ENCODE measurements around the gene TRIM9. TPM values are rescaled to one million over a fixed set of nuclear protein-coding genes. Genes with fewer than 3 reads are reported as not detected.

Gene TRIM9
- total RNA-seq, 8 experiments from 2014 or later = 8.8 to 46.7 (median 18.8) TPM

DNA sequence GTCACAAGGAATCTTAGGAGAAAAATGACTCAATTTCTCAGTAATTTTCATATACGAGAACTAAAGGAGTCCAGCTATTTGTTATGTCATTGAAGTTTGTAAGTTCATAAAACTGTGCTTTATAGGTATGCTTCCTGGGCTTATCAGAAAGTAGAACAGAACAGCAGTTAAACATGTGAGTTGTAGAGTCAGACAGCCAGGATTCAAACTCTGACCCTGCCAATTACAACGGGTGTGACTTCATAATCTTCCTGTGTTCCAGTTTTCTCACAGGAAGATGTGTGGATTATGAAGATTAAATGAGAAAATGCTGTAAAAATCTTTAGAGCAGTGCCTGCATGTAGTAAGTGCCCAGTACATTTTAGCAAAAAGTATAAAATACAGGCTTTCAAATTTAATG, 8.9 kb downstream of the TRIM9 start:
- peaks cover 4 to 15% of the 10 kb centered on the region in 2 donors for H3K4me1 ChIP-seq (replicated peaks in 1 of 2)
- H3K27ac ChIP-seq = no peak overlapping the region
- WGBS, 10 experiments = 0 to 100% (median 72%) methylated on average over 1 to 2 of the region's 2 CpGs
- ATAC-seq (replicated peaks in 6 of 8) = no peak
- in situ Hi-C loops (cut with MboI; ENCODE audit: low pct_unique_long_range_greater_than_20kb in 2 of 9, low sequenced_read_pairs in 9 of 9, unreplicated experiment in 9 of 9) = loop anchor here in 1 of 9 experiments (25.0 kb wide), 1 partner anchor 124 kb away; no protein-coding TSS in a partner anchor
- H3K4me3 ChIP-seq = no peak overlapping the region

GRCh38 chr14:51084962-51085361, 9.9 kb downstream of the TRIM9 start:
- in situ Hi-C loops (cut with MboI; ENCODE audit: low pct_unique_long_range_greater_than_20kb in 2 of 9, low sequenced_read_pairs in 9 of 9, unreplicated experiment in 9 of 9) = loop anchor here in 1 of 9 experiments (25.0 kb wide), 1 partner anchor 123 kb away; no protein-coding TSS in a partner anchor
- WGBS, 10 experiments = 52 to 100% (median 100%) methylated on average over 1 to 3 of the region's 3 CpGs; no CpG with 5 or more reads in 2 of the 10 experiments
- H3K4me3 ChIP-seq = no peak overlapping the region
- no peak overlapping the region for H3K27ac ChIP-seq
- H3K4me1 ChIP-seq (replicated peaks in 1 of 2) = peaks cover 4 to 15% of the 10 kb centered on the region in 2 donors
- ATAC-seq (replicated peaks in 6 of 8) = peak in 5 of 8 experiments; percentile 42 to 83 (median 58)

DNA sequence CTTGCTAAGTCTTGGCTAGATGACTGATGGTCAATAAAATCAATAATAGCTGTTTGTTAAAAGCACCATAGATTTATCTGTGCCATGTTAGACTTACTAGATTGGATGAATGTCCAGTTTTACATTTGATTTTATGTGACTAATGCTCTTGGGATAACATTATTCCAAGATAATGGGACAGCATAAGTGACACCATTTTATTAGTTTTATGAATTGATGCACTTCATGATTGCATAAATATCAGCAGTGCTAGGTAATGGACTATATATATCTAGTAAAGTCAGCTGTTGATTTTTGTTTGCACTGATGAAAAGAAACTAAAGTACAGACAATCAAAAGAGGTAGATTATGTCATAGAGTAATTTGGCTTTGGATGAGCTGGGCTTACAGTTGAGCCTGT, 10.4 kb downstream of the TRIM9 start:
- Histone ChIP-seq H3K27ac (no peak overlapping the region), H3K4me1 (replicated peaks in 1 of 2) (peaks cover 7 to 15% of the 10 kb centered on the region in 2 donors), H3K4me3 (no peak overlapping the region)
- in situ Hi-C loops (cut with MboI; ENCODE audit: low pct_unique_long_range_greater_than_20kb in 2 of 9, low sequenced_read_pairs in 9 of 9, unreplicated experiment in 9 of 9) = loop anchor here in 1 of 9 experiments (25.0 kb wide), 1 partner anchor 122 kb away; no protein-coding TSS in a partner anchor
- peak in 5 of 8 experiments; percentile 43 to 80 (median 76) for ATAC-seq (replicated peaks in 6 of 8)

GRCh38 chr14:51082349-51082748, 12.6 kb downstream of the TRIM9 start:
- in situ Hi-C loops (cut with MboI; ENCODE audit: low pct_unique_long_range_greater_than_20kb in 2 of 9, low sequenced_read_pairs in 9 of 9, unreplicated experiment in 9 of 9) = loop anchor here in 1 of 9 experiments (25.0 kb wide), 1 partner anchor 120 kb away; no protein-coding TSS in a partner anchor
- Histone ChIP-seq H3K27ac (no peak overlapping the region), H3K4me1 (replicated peaks in 1 of 2) (peaks cover 12 to 15% of the 10 kb centered on the region in 2 donors), H3K4me3 (no peak overlapping the region)
- WGBS, 10 experiments = 0 to 100% (median 100%) methylated on average over 1 of the region's 1 CpG; no CpG with 5 or more reads in 2 of the 10 experiments
- ATAC-seq (replicated peaks in 6 of 8) = no peak

DNA sequence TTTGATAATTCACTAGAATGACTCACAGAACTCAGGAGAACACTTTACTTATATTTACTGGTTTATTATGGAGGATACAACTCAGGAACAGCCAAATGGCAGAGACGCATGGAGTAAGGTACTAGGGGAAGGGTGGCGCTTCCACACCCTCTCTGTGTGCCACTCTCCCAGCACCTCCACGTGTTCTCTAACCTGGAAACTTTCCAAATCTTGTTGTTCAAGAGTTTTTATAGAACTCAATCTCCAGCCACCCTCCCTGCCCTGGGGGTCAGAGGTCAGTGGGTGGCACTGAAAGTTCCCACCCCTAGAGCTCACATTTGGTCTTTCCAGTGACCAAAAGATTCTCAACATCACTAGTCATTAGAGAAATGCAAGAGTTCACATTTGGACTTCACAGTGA, 13.2 kb downstream of the TRIM9 start:
- no peak for ATAC-seq (replicated peaks in 6 of 8)
- in situ Hi-C loops (cut with MboI; ENCODE audit: low pct_unique_long_range_greater_than_20kb in 2 of 9, low sequenced_read_pairs in 9 of 9, unreplicated experiment in 9 of 9) = loop anchor here in 1 of 9 experiments (25.0 kb wide), 1 partner anchor 119 kb away; no protein-coding TSS in a partner anchor
- H3K27ac ChIP-seq = no peak overlapping the region
- no peak overlapping the region for H3K4me3 ChIP-seq
- peaks cover 12 to 15% of the 10 kb centered on the region in 2 donors for H3K4me1 ChIP-seq (replicated peaks in 1 of 2)
- 60 to 100% (median 81%) methylated on average over 1 to 3 of the region's 3 CpGs; no CpG with 5 or more reads in 7 of the 10 experiments for WGBS, 10 experiments

- H3K27ac ChIP-seq = no peak overlapping the region
- in situ Hi-C loops (cut with MboI; ENCODE audit: low pct_unique_long_range_greater_than_20kb in 2 of 9, low sequenced_read_pairs in 9 of 9, unreplicated experiment in 9 of 9) = loop anchor here in 1 of 9 experiments (25.0 kb wide), 1 partner anchor 119 kb away; no protein-coding TSS in a partner anchor
- ATAC-seq (replicated peaks in 6 of 8) = no peak
- peaks cover 12 to 15% of the 10 kb centered on the region in 2 donors for H3K4me1 ChIP-seq (replicated peaks in 1 of 2)
- H3K4me3 ChIP-seq = no peak overlapping the region
- WGBS, 10 experiments = 66 to 100% (median 89%) methylated on average over 1 to 4 of the region's 4 CpGs; no CpG with 5 or more reads in 2 of the 10 experiments
Observed at GRCh38 chr14:51081209-51081608, 13.7 kb downstream of the TRIM9 start.

DNA sequence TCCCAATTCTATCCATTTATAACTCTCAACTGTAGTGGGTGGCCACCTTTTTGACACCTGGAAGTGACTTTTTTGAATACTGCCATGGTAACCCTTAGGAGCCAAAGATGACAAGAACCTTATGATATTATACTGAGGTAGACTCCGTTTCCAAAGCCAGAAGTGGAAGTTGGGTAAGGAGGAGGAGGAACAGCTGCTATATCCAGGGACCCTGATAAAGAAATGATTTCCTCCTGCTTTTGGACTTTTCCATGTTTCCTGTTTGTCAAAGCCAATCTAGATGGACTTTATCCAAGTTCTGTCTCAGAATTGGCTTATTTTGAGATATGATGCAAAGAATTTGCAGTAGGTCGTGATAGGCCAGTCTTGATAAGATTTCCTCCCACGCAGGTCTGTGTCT, 14.3 kb downstream of the TRIM9 start:
- Histone ChIP-seq H3K4me1 (replicated peaks in 1 of 2) (peaks cover 12 to 15% of the 10 kb centered on the region in 2 donors), H3K4me3 (no peak overlapping the region), H3K27ac (no peak overlapping the region)
- in situ Hi-C loops (cut with MboI; ENCODE audit: low pct_unique_long_range_greater_than_20kb in 2 of 9, low sequenced_read_pairs in 9 of 9, unreplicated experiment in 9 of 9) = loop anchor here in 1 of 9 experiments (25.0 kb wide), 1 partner anchor 118 kb away; no protein-coding TSS in a partner anchor
- no peak for ATAC-seq (replicated peaks in 6 of 8)
- 17 to 96% (median 80%) methylated on average over 1 to 3 of the region's 3 CpGs; no CpG with 5 or more reads in 2 of the 10 experiments for WGBS, 10 experiments

DNA sequence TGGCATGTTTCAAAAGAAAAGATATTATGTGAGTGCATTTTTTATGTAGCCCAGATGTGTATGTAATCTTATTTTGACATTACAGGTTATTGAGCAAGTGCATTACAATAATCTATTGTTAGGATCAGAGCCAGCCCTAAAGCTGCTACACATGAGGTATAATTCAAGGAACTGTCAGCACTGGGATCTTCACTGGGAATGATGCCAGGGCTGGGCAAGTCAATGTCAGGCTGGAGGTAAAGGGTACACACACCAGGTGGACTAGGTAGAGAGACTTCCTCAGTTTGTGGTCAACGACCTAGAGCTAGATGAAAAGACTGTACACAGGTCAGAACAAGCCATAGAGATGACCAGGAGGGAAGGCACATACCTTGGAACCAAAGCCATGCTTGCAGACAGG, 15.4 kb downstream of the TRIM9 start:
- 0 to 60% (median 33%) methylated on average over 1 of the region's 1 CpG; no CpG with 5 or more reads in 3 of the 10 experiments for WGBS, 10 experiments
- Histone ChIP-seq H3K27ac (no peak overlapping the region), H3K4me1 (replicated peaks in 1 of 2) (peaks cover 5 to 7% of the 10 kb centered on the region in 2 donors), H3K4me3 (no peak overlapping the region)
- peak in 5 of 8 experiments; percentile 24 to 47 (median 30) for ATAC-seq (replicated peaks in 6 of 8)
- in situ Hi-C loops (cut with MboI; ENCODE audit: low pct_unique_long_range_greater_than_20kb in 2 of 9, low sequenced_read_pairs in 9 of 9, unreplicated experiment in 9 of 9) = loop anchor here in 1 of 9 experiments (25.0 kb wide), 1 partner anchor 117 kb away; no protein-coding TSS in a partner anchor

GRCh38 chr14:51079085-51079484, 15.8 kb downstream of the TRIM9 start:
- H3K4me1 ChIP-seq (replicated peaks in 1 of 2) = peaks cover 1 to 7% of the 10 kb centered on the region in 2 donors
- H3K27ac ChIP-seq = no peak overlapping the region
- WGBS, 10 experiments = 0 to 100% (median 86%) methylated on average over 1 of the region's 1 CpG; no CpG with 5 or more reads in 1 of the 10 experiments
- in situ Hi-C loops (cut with MboI; ENCODE audit: low pct_unique_long_range_greater_than_20kb in 2 of 9, low sequenced_read_pairs in 9 of 9, unreplicated experiment in 9 of 9) = loop anchor here in 1 of 9 experiments (25.0 kb wide), 1 partner anchor 117 kb away; no protein-coding TSS in a partner anchor
- ATAC-seq (replicated peaks in 6 of 8) = peak in 3 of 8 experiments; percentile 28 to 48 (median 38)
- H3K4me3 ChIP-seq = no peak overlapping the region

GRCh38 chr14:51074701-51075385, 20.1 kb downstream of the TRIM9 start:
- H3K4me3 ChIP-seq = no peak overlapping the region
- in situ Hi-C loops (cut with MboI; ENCODE audit: low pct_unique_long_range_greater_than_20kb in 2 of 9, low sequenced_read_pairs in 9 of 9, unreplicated experiment in 9 of 9) = loop anchor here in 1 of 9 experiments (25.0 kb wide), 1 partner anchor 113 kb away; no protein-coding TSS in a partner anchor
- no peak overlapping the region for H3K27ac ChIP-seq
- H3K4me1 ChIP-seq (replicated peaks in 1 of 2) = peaks cover 0 to 7% of the 10 kb centered on the region in 2 donors
- ATAC-seq (replicated peaks in 6 of 8) = no peak
- WGBS, 10 experiments = 69 to 100% (median 93%) methylated on average over 2 to 8 of the region's 8 CpGs; no CpG with 5 or more reads in 1 of the 10 experiments

DNA sequence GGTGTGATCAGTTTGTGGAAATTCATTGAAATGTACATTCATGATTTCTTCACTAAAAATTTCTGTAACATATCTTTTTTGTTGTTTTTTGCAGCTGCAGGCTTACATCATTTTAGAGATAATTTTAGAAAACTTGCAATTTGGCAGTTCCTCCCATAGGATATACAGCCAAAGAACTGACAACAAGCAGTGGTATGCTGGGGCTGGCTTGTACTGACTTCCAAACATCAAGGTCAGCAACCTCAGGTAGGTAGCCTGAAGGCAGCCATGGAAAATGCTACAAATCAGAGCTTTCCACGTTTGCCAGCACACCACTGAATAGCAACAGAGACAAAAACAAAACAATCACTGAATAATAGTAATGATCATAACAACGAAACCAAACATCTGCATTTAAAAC, 21.2 kb downstream of the TRIM9 start:
- Histone ChIP-seq H3K27ac (no peak overlapping the region), H3K4me1 (replicated peaks in 1 of 2) (no peaks in the 10 kb centered on the region), H3K4me3 (no peak overlapping the region)
- in situ Hi-C loops (cut with MboI; ENCODE audit: low pct_unique_long_range_greater_than_20kb in 2 of 9, low sequenced_read_pairs in 9 of 9, unreplicated experiment in 9 of 9) = no loop called here
- no peak for ATAC-seq (replicated peaks in 6 of 8)
- WGBS, 10 experiments = 0 to 100% (median 59%) methylated on average over 1 to 2 of the region's 2 CpGs; no CpG with 5 or more reads in 2 of the 10 experiments

GRCh38 chr14:51072976-51073375, 21.9 kb downstream of the TRIM9 start:
- no peaks in the 10 kb centered on the region for H3K4me1 ChIP-seq (replicated peaks in 1 of 2)
- H3K4me3 ChIP-seq = no peak overlapping the region
- no peak for ATAC-seq (replicated peaks in 6 of 8)
- no peak overlapping the region for H3K27ac ChIP-seq
- in situ Hi-C loops (cut with MboI; ENCODE audit: low pct_unique_long_range_greater_than_20kb in 2 of 9, low sequenced_read_pairs in 9 of 9, unreplicated experiment in 9 of 9) = no loop called here

DNA sequence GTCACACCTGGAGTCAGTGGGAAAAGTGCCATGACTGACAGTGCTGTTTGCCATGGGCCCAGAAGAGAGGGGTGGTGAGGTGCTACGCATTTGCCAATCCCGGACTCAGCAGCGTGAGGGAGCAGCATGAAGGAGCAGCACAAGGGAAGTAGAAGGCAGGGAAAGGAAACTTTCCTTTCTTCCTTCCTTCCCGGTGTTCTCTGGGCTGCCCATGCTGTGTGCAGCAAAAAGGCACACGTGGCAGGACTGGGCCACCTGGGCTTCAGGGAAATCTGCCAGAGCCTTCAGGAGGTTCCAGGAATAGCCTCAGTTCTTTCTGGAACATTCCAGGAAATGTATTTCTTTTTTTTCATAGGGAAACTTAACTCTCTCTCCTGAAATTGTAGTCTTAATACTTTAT, 23.0 kb downstream of the TRIM9 start:
- peaks cover 4% of the 10 kb centered on the region in 2 donors for H3K4me1 ChIP-seq (replicated peaks in 1 of 2)
- no peak overlapping the region for H3K27ac ChIP-seq
- ATAC-seq (replicated peaks in 6 of 8) = peak in 2 of 8 experiments; percentile 14 to 69
- in situ Hi-C loops (cut with MboI; ENCODE audit: low pct_unique_long_range_greater_than_20kb in 2 of 9, low sequenced_read_pairs in 9 of 9, unreplicated experiment in 9 of 9) = no loop called here
- WGBS, 10 experiments = 40 to 95% (median 88%) methylated on average over 1 to 5 of the region's 5 CpGs; no CpG with 5 or more reads in 4 of the 10 experiments
- H3K4me3 ChIP-seq = no peak overlapping the region

All from motor neuron (in vitro differentiated cells).